K562 (cell line): ENCODE data around the gene CTDSPL. TPM values are rescaled to one million over a fixed set of nuclear protein-coding genes. Genes with fewer than 3 reads are reported as not detected.

ENCODE experiments used
- BHLHE40 ChIP-seq: IDR thresholded peaks from 2 replicates; pipeline ENCODE4 v1.6.1; 2011; ENCODE audit warnings: low read length, improper control_type of control experiment
- HNRNPLL ChIP-seq: fragments of 200-400 bp; formaldehyde crosslinking; IDR thresholded peaks from 2 replicates; pipeline ENCODE4 v1.6.1; 2017; ENCODE audit warnings: low read length, low read depth, mild to moderate bottlenecking; ENCODE audit not compliant: poor library complexity, severe bottlenecking
- MCM7 ChIP-seq, 2 experiments: fragments of 450-650 bp; IDR thresholded peaks; 2 replicates each; pipeline ENCODE4 v1.6.1; 2016 to 2018
- STAT5A ChIP-seq: IDR thresholded peaks from 2 replicates; pipeline ENCODE4 v1.6.1; 2012; ENCODE audit warnings: low read length, inconsistent platforms, borderline replicate concordance
- ZNF133 ChIP-seq: fragments of 250-450 bp; sonication (Bioruptor Pico); IDR thresholded peaks from 2 replicates; pipeline ENCODE4 v1.4.0; 2020; ENCODE audit warnings: mild to moderate bottlenecking
- polyA plus RNA-seq, 8 experiments: library from polyadenylated mRNA; depleted of rRNA in 4 of 8; stranded (reverse) in 5 of 8; unstranded in 3 of 8; fragments of >200 nt; fragmentation: Nextera tagmentation in 2 of 8; fragmentation: Illumina TruSeq in 1 of 8; extraction: Ambion mirVana in 2 of 8; extraction: Trizol in 1 of 8; gene quantifications; 2 replicates each; pipeline versions ENCODE4 v1.2.1 to v1.2.3, GENCODE V29; 2011 to 2014; ENCODE audit warnings: inconsistent platforms in 1 of 8, missing spikeins in 1 of 8
- total RNA-seq, 7 experiments: library from RNA; depleted of rRNA in 6 of 7; stranded (reverse); fragments of >200 nt in 6 of 7; fragmentation: Illumina TruSeq in 2 of 7; extraction: Trizol in 2 of 7; gene quantifications; 2 replicates each; pipeline versions ENCODE4 v1.2.1 to v1.2.3, GENCODE V29; 2011 to 2021; ENCODE audit warnings: low replicate concordance in 1 of 7
- TF ChIP-seq, protein P1 (sequence below): fragments of 200-600 bp; sonication (generic); IDR thresholded peaks from one replicate; pipeline ENCODE4 v1.6.1; 2012; ENCODE audit warnings: mild to moderate bottlenecking, low read depth, low read length, inconsistent platforms
- TF ChIP-seq, protein P2 (sequence below), 2 experiments: fragments of 450-650 bp; formaldehyde crosslinking in 1 of 2; IDR thresholded peaks; 2 replicates each; pipeline versions ENCODE4 v1.4.0 to v1.6.1; 2014 to 2020; ENCODE audit warnings: mild to moderate bottlenecking in 2 of 2, borderline replicate concordance in 1 of 2, low read depth in 1 of 2

CTDSPL gene
- total and polyA plus RNA-seq, 9 of the 15 experiments (the other 6 are each of a cell fraction or from before 2014, with no cell fraction given) = 5.1 to 19.3 (median 11.3) TPM

DNA sequence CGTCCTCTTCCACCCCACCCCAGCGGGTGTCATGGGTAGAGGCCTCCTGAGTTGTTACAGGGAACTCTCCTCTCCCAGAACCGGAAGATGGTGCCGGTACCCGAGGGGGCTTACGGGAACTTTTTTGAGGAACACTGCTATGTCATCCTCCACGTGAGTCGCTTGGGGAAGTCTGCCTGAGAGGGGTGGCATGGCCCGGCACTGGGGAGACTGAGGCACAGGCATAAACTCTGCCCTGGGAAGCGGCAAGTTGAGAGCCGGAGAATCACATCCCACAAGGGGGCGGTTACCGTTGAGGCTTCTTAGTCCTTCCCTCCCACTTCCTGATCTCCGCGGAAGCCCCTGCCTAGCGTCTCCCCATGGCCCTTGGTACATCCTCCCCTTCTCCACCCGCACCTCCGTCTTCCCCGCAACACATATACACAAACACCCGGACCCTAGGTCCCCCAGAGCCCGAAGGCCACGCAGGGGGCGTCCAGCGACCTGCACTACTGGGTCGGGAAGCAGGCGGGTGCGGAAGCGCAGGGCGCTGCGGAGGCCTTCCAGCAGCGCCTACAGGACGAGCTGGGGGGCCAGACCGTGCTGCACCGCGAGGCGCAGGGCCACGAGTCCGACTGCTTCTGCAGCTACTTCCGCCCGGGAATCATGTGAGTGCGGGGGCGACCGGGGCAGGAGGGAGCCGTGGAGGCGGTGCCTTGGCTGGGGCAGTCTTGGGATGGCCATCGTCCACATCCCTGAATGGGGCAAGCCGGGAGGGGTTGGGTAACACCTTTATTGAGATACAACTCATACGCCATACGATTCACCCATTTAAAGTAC lies 132.3 kb downstream of the CTDSPL start (continued):
- TF ChIP-seq, protein P1, sequence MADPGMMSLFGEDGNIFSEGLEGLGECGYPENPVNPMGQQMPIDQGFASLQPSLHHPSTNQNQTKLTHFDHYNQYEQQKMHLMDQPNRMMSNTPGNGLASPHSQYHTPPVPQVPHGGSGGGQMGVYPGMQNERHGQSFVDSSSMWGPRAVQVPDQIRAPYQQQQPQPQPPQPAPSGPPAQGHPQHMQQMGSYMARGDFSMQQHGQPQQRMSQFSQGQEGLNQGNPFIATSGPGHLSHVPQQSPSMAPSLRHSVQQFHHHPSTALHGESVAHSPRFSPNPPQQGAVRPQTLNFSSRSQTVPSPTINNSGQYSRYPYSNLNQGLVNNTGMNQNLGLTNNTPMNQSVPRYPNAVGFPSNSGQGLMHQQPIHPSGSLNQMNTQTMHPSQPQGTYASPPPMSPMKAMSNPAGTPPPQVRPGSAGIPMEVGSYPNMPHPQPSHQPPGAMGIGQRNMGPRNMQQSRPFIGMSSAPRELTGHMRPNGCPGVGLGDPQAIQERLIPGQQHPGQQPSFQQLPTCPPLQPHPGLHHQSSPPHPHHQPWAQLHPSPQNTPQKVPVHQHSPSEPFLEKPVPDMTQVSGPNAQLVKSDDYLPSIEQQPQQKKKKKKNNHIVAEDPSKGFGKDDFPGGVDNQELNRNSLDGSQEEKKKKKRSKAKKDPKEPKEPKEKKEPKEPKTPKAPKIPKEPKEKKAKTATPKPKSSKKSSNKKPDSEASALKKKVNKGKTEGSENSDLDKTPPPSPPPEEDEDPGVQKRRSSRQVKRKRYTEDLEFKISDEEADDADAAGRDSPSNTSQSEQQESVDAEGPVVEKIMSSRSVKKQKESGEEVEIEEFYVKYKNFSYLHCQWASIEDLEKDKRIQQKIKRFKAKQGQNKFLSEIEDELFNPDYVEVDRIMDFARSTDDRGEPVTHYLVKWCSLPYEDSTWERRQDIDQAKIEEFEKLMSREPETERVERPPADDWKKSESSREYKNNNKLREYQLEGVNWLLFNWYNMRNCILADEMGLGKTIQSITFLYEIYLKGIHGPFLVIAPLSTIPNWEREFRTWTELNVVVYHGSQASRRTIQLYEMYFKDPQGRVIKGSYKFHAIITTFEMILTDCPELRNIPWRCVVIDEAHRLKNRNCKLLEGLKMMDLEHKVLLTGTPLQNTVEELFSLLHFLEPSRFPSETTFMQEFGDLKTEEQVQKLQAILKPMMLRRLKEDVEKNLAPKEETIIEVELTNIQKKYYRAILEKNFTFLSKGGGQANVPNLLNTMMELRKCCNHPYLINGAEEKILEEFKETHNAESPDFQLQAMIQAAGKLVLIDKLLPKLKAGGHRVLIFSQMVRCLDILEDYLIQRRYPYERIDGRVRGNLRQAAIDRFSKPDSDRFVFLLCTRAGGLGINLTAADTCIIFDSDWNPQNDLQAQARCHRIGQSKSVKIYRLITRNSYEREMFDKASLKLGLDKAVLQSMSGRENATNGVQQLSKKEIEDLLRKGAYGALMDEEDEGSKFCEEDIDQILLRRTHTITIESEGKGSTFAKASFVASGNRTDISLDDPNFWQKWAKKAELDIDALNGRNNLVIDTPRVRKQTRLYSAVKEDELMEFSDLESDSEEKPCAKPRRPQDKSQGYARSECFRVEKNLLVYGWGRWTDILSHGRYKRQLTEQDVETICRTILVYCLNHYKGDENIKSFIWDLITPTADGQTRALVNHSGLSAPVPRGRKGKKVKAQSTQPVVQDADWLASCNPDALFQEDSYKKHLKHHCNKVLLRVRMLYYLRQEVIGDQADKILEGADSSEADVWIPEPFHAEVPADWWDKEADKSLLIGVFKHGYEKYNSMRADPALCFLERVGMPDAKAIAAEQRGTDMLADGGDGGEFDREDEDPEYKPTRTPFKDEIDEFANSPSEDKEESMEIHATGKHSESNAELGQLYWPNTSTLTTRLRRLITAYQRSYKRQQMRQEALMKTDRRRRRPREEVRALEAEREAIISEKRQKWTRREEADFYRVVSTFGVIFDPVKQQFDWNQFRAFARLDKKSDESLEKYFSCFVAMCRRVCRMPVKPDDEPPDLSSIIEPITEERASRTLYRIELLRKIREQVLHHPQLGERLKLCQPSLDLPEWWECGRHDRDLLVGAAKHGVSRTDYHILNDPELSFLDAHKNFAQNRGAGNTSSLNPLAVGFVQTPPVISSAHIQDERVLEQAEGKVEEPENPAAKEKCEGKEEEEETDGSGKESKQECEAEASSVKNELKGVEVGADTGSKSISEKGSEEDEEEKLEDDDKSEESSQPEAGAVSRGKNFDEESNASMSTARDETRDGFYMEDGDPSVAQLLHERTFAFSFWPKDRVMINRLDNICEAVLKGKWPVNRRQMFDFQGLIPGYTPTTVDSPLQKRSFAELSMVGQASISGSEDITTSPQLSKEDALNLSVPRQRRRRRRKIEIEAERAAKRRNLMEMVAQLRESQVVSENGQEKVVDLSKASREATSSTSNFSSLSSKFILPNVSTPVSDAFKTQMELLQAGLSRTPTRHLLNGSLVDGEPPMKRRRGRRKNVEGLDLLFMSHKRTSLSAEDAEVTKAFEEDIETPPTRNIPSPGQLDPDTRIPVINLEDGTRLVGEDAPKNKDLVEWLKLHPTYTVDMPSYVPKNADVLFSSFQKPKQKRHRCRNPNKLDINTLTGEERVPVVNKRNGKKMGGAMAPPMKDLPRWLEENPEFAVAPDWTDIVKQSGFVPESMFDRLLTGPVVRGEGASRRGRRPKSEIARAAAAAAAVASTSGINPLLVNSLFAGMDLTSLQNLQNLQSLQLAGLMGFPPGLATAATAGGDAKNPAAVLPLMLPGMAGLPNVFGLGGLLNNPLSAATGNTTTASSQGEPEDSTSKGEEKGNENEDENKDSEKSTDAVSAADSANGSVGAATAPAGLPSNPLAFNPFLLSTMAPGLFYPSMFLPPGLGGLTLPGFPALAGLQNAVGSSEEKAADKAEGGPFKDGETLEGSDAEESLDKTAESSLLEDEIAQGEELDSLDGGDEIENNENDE = no peak
- TF ChIP-seq, protein P2, sequence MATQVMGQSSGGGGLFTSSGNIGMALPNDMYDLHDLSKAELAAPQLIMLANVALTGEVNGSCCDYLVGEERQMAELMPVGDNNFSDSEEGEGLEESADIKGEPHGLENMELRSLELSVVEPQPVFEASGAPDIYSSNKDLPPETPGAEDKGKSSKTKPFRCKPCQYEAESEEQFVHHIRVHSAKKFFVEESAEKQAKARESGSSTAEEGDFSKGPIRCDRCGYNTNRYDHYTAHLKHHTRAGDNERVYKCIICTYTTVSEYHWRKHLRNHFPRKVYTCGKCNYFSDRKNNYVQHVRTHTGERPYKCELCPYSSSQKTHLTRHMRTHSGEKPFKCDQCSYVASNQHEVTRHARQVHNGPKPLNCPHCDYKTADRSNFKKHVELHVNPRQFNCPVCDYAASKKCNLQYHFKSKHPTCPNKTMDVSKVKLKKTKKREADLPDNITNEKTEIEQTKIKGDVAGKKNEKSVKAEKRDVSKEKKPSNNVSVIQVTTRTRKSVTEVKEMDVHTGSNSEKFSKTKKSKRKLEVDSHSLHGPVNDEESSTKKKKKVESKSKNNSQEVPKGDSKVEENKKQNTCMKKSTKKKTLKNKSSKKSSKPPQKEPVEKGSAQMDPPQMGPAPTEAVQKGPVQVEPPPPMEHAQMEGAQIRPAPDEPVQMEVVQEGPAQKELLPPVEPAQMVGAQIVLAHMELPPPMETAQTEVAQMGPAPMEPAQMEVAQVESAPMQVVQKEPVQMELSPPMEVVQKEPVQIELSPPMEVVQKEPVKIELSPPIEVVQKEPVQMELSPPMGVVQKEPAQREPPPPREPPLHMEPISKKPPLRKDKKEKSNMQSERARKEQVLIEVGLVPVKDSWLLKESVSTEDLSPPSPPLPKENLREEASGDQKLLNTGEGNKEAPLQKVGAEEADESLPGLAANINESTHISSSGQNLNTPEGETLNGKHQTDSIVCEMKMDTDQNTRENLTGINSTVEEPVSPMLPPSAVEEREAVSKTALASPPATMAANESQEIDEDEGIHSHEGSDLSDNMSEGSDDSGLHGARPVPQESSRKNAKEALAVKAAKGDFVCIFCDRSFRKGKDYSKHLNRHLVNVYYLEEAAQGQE (IDR thresholded peaks at IDR 0.05; ENCODE audit: borderline replicate concordance) = no peak
- TF ChIP-seq, protein P2 (CRISPR knock-in tag; IDR thresholded peaks at IDR 0.05; ENCODE audit: low read depth) = peak; percentile 81; the same call in 1 of the 2 replicates
- no peak for TF ChIP-seq STAT5A
- no peak for TF ChIP-seq ZNF133 (CRISPR knock-in tag)
- TF ChIP-seq BHLHE40 = peak; percentile 85
- TF ChIP-seq HNRNPLL = peak; percentile 72
- no peak for TF ChIP-seq MCM7 (IDR thresholded peaks at IDR 0.05)
